Testis (tissue), 3 donors: Measurements from ENCODE around the gene PRMT7. TPM values are rescaled to one million over a fixed set of nuclear protein-coding genes. Genes with fewer than 3 reads are reported as not detected.

ENCODE experiments used
- DNase-seq: peaks from one replicate; pipeline ENCODE4 v3.0.0-alpha.2; 2019
- H3K27ac ChIP-seq, 2 donors: fragments of 200-600 bp; sonication (generic); one replicate each; pipeline ENCODE4 v1.5.1; 2019
- H3K27me3 ChIP-seq: fragments of 200-600 bp; sonication (generic); one replicate; pipeline ENCODE4 v1.5.1; 2019
- H3K36me3 ChIP-seq: fragments of 200-600 bp; sonication (generic); one replicate; pipeline ENCODE4 v1.5.1; 2017; ENCODE audit warnings: low read depth; ENCODE audit errors: missing control alignments
- H3K4me1 ChIP-seq: fragments of 200-600 bp; sonication (generic); one replicate; pipeline ENCODE4 v1.5.1; 2019
- H3K4me3 ChIP-seq, 2 donors: fragments of 200-600 bp; sonication (generic); one replicate each; pipeline ENCODE4 v1.5.1; 2017 to 2019
- H3K9me3 ChIP-seq: fragments of 200-600 bp; sonication (generic); one replicate; pipeline ENCODE4 v1.5.1; 2017
- POLR2A ChIP-seq: fragments of 450-650 bp; IDR thresholded peaks from one replicate; pipeline ENCODE4 v1.6.1; 2017; ENCODE audit warnings: antibody characterized with exemption, mild to moderate bottlenecking, moderate library complexity
- WGBS, 2 donors: methylation state at CpG; one replicate each; pipeline ENCODE4 v1.1.5; 2018; 5-methylcytosine and 5-hydroxymethylcytosine counted together
- intact Hi-C: fragments of 100-400 bp; cut with DNase I; formaldehyde crosslinking; loops from one replicate; pipeline ENCODE4 v1.15.1; 2023; ENCODE audit warnings: low total_unique reads
- polyA plus RNA-seq: library from polyadenylated mRNA; stranded (reverse); fragments of 350-450 nt; fragmentation: Illumina TruSeq; extraction: RNeasy Lipid Tissue Mini Kit (QIAGEN cat#74804); gene quantifications from one replicate; pipeline ENCODE4 v1.2.3, GENCODE V29; 2014; ENCODE audit warnings: low read depth, low replicate concordance; ENCODE audit not compliant: insufficient read depth
- total RNA-seq, 2 donors: library from RNA; depleted of rRNA; stranded (reverse); fragments of >200 nt; gene quantifications; one replicate each; pipeline ENCODE4 v1.2.3, GENCODE V29; 2016
- TF ChIP-seq, protein P1 (sequence below), 3 experiments: fragments of 450-650 bp in 2 of 3; fragments of 200-600 bp in 1 of 3; sonication (generic) in 1 of 3; IDR thresholded peaks; one replicate each; pipeline ENCODE4 v1.5.1; 2016 to 2019; ENCODE audit warnings: antibody characterized with exemption in 3 of 3, mild to moderate bottlenecking in 2 of 3, moderate library complexity in 1 of 3

PRMT7 gene
- total and polyA plus RNA-seq, 3 donors from 2014 or later = 47.9 to 111 (median 99.3) TPM

DNA sequence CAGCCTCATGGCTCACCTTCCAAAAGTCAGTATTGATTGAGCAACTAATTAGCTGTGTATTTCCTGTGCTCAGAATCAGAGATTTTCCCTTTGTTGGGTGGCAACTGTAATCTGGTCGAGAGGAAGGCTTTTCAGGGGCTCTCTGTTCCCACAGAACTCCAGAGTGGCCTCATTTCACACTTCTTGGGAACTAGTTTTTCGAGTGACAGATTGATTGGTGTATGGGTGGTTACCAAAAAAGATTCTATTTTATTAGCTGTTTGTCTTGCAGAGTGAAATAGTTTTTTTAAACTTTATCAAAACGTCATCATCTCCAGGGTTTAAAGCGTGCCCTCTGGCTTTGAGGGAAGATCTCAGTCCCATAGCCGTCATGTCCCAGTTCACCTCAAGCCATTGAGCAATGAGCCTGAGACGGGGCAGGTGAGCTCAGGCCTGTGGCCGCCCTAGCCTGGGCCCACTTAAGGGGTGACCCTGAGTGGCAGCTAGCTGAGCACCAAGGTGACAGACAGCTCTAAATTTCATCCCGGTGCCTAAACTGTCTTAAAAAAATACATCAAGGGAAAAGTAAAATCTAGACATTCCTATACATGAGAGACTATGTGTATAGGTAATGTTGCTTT is 84.5 kb downstream of the PRMT7 start:
- intact Hi-C loops = no loop called here
- peaks cover 10% of the 10 kb centered on the region for H3K4me1 ChIP-seq
- no peak for DNase-seq
- peak overlapping the region in 1 of 2 donors; percentile 1 for H3K27ac ChIP-seq
- no peaks in the 10 kb centered on the region for H3K9me3 ChIP-seq
- H3K4me3 ChIP-seq = no peak overlapping the region
- no peaks in the 10 kb centered on the region for H3K36me3 ChIP-seq
- H3K27me3 ChIP-seq = no peaks in the 10 kb centered on the region
- WGBS, 2 donors = 67 to 68% methylated on average over 8 of the region's 8 CpGs
- TF ChIP-seq, protein P1, sequence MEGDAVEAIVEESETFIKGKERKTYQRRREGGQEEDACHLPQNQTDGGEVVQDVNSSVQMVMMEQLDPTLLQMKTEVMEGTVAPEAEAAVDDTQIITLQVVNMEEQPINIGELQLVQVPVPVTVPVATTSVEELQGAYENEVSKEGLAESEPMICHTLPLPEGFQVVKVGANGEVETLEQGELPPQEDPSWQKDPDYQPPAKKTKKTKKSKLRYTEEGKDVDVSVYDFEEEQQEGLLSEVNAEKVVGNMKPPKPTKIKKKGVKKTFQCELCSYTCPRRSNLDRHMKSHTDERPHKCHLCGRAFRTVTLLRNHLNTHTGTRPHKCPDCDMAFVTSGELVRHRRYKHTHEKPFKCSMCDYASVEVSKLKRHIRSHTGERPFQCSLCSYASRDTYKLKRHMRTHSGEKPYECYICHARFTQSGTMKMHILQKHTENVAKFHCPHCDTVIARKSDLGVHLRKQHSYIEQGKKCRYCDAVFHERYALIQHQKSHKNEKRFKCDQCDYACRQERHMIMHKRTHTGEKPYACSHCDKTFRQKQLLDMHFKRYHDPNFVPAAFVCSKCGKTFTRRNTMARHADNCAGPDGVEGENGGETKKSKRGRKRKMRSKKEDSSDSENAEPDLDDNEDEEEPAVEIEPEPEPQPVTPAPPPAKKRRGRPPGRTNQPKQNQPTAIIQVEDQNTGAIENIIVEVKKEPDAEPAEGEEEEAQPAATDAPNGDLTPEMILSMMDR (IDR thresholded peaks at IDR 0.05) = no peak
- no peak for TF ChIP-seq POLR2A

DNA sequence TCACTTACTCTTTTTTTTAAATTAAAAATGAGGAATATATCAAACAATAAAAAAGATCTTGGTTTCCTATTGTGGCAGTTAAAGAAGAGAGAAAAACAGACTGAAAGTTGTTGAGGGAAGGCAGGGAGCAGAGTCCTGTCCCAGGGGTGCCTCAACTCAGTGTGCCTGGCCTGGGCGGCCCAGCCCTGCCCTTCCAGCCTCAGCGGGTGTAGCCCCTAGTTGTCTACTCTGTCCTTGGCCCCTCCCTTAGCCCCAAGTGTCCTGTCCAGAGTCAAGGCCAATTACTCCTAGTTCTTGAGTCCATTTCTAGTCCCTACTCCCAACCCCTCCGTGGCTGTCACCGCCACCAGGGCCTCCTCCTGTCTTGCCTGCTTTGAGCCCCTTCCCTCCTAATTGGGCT is 85.0 kb downstream of the PRMT7 start:
- no peaks in the 10 kb centered on the region for H3K9me3 ChIP-seq
- intact Hi-C loops = no loop called here
- no peaks in the 10 kb centered on the region for H3K36me3 ChIP-seq
- peak overlapping the region; percentile 55 to 71 for H3K27ac ChIP-seq
- no peak for DNase-seq
- no peaks in the 10 kb centered on the region for H3K27me3 ChIP-seq
- 57 to 78% methylated on average over 4 of the region's 4 CpGs for WGBS, 2 donors
- H3K4me1 ChIP-seq = peaks cover 10% of the 10 kb centered on the region
- TF ChIP-seq, protein P1 (IDR thresholded peaks at IDR 0.05) = no peak
- no peak for TF ChIP-seq POLR2A
- H3K4me3 ChIP-seq = peak overlapping the region in 1 of 2 donors; percentile 49

DNA sequence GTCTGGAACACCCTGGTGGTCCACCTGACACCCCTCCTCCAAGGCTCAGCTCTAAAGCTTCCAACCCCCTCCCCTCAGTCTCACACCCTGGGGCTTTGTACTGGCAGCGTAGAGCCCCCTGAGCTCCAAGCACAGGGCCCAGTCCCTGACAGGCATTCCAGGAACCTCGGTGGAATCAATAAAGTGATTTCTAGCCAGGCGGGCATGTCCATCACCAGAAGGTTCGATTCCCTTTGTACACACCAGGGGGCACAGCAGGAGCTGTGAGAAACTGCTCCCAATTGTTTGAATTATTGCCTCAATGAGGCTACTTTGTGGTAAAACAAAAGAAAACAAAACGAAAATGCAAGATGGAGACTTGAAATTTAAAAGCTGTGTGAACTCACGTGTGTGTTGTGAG is 85.7 kb downstream of the PRMT7 start:
- H3K4me3 ChIP-seq = peak overlapping the region; percentile 10 to 49
- H3K27ac ChIP-seq = peak overlapping the region; percentile 55 to 71
- peaks cover 10% of the 10 kb centered on the region for H3K4me1 ChIP-seq
- intact Hi-C loops = no loop called here
- H3K36me3 ChIP-seq = no peaks in the 10 kb centered on the region
- H3K9me3 ChIP-seq = no peaks in the 10 kb centered on the region
- no peak for TF ChIP-seq POLR2A
- TF ChIP-seq, protein P1 (IDR thresholded peaks at IDR 0.05) = peak; percentile 51 to 64 (median 55)
- H3K27me3 ChIP-seq = no peaks in the 10 kb centered on the region
- 46 to 50% methylated on average over 6 of the region's 6 CpGs for WGBS, 2 donors
- DNase-seq = peak; percentile 53

DNA sequence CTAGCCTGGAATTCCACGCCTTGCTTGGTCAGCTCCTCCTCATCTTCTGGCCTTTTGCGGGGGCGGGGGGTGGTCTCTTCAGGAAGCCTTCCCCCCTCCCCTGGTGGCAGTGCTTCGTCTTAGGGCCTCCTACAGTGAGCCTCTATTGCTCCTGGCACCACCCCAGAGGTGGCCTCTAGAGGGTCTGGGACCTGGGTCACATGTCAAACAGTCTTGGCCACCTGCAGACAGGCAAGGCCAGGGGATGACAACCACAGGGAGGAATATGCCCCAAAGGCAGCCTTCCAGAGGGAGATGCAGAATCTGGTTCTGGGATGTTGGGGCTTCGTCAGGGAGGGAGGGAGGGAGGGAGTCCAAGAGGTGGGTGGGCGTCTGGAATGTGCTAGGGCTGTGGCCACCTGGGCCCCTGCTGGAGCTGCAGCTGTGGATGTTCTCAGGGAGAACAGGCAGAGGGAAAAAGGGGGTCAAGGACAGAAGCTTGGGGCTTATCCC is 86.9 kb downstream of the PRMT7 start:
- DNase-seq = peak; percentile 62
- TF ChIP-seq POLR2A = no peak
- TF ChIP-seq, protein P1 (IDR thresholded peaks at IDR 0.05) = no peak
- Histone ChIP-seq H3K9me3 (no peaks in the 10 kb centered on the region), H3K4me1 (peaks cover 10% of the 10 kb centered on the region), H3K27me3 (no peaks in the 10 kb centered on the region), H3K4me3 (peak overlapping the region; percentile 6 to 49), H3K27ac (peak overlapping the region; percentile 55 to 71), H3K36me3 (no peaks in the 10 kb centered on the region)
- intact Hi-C loops = no loop called here
- WGBS, 2 donors = 54 to 56% methylated on average over 6 of the region's 6 CpGs

DNA sequence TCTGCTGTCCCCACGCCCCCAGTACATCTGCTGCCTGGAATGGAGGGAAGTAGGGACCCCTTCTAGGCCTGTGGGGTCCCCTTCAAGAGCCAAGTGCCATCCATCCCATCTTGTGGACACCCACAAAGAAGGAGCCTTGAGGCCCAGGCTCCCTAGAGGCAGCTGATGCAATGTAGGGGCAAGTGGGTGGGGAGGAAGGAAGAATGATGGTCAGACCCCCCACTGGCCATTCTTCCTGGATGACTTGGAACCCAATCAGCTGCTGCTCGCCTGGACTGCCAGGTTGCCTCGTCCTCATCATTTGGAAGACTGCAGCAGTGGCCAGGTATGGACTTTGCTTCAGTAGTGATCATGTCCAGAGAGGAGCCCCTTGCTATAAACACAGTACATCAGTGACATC is 88.6 kb downstream of the PRMT7 start:
- peak overlapping the region; percentile 21 to 64 for H3K27ac ChIP-seq
- intact Hi-C loops = no loop called here
- no peak overlapping the region for H3K4me3 ChIP-seq
- TF ChIP-seq, protein P1 (IDR thresholded peaks at IDR 0.05) = no peak
- no peak for TF ChIP-seq POLR2A
- no peaks in the 10 kb centered on the region for H3K9me3 ChIP-seq
- H3K27me3 ChIP-seq = no peaks in the 10 kb centered on the region
- no peaks in the 10 kb centered on the region for H3K36me3 ChIP-seq
- no peak for DNase-seq
- peaks cover 11% of the 10 kb centered on the region for H3K4me1 ChIP-seq
- WGBS, 2 donors = 73 to 90% methylated on average over 3 of the region's 3 CpGs
